Uterus (tissue), 4 donors: ENCODE measurements around the gene GGT5. TPM values are rescaled to one million over a fixed set of nuclear protein-coding genes. Genes with fewer than 3 reads are reported as not detected.
"Not testable (repeated sequence)": the region's sequence is repeated elsewhere in the genome, so short reads cannot be mapped to it uniquely, and the experiment has no call there.

Experiments
- DNase-seq, 2 donors: peaks; one replicate each; pipeline ENCODE4 v3.0.0-alpha.2; 2019 to 2020
- H3K27ac ChIP-seq, 2 donors: fragments of 200-600 bp; sonication (generic); 1 replicate in 1 of 2; 2 replicates in 1 of 2; pipeline ENCODE4 v1.5.1; 2016 to 2018
- H3K27me3 ChIP-seq, 2 donors: fragments of 200-600 bp; sonication (generic); one replicate each; pipeline ENCODE4 v1.5.1; 2018 to 2019; ENCODE audit warnings: control low read depth in 1 of 2
- H3K36me3 ChIP-seq, 2 donors: fragments of 200-600 bp; sonication (generic); one replicate each; pipeline ENCODE4 v1.5.1; 2019; ENCODE audit warnings: control low read depth in 1 of 2
- H3K4me1 ChIP-seq, 2 donors: fragments of 200-600 bp; sonication (generic); one replicate each; pipeline ENCODE4 v1.5.1; 2018 to 2019; ENCODE audit warnings: control low read depth in 1 of 2
- H3K4me3 ChIP-seq, 2 donors: fragments of 200-600 bp; sonication (generic); 1 replicate in 1 of 2; 2 replicates in 1 of 2; pipeline ENCODE4 v1.5.1; 2018 to 2019; ENCODE audit warnings: mild to moderate bottlenecking in 1 of 2
- H3K9me3 ChIP-seq, 2 donors: fragments of 200-600 bp; sonication (generic); one replicate each; pipeline ENCODE4 v1.5.1; 2019; ENCODE audit warnings: control low read depth in 1 of 2
- POLR2A ChIP-seq, 2 donors: fragments of 450-650 bp; IDR thresholded peaks; one replicate each; pipeline ENCODE4 v1.6.1; 2016; ENCODE audit warnings: antibody characterized with exemption in 2 of 2, mild to moderate bottlenecking in 1 of 2, moderate library complexity in 1 of 2
- intact Hi-C: fragments of 100-400 bp; cut with DNase I; formaldehyde crosslinking; loops from one replicate; pipeline ENCODE4 v1.15.1; 2023; ENCODE audit warnings: low total_unique reads
- total RNA-seq, 4 donors: library from RNA; depleted of rRNA in 3 of 4; stranded (reverse); fragments of >200 nt in 3 of 4; gene quantifications; one replicate each; pipeline versions ENCODE4 v1.1.0 to v1.2.4, GENCODE V29; 2014 to 2023
- TF ChIP-seq, protein P1 (sequence below), 4 experiments: fragments of 200-600 bp in 2 of 4; fragments of 450-650 bp in 2 of 4; sonication (generic) in 2 of 4; IDR thresholded peaks; one replicate each; pipeline ENCODE4 v1.5.1; 2016 to 2019; ENCODE audit warnings: antibody characterized with exemption in 4 of 4, mild to moderate bottlenecking in 2 of 4, moderate library complexity in 1 of 4
- donor health status: DM: yes; HTN: yes; CAD: no.

Gene GGT5
- total RNA-seq, 4 donors from 2014 or later = 4.1 to 95.9 (median 54.9) TPM

- H3K4me1 ChIP-seq = peaks cover 0 to 11% of the 10 kb centered on the region in 2 donors
- no peak overlapping the region for H3K4me3 ChIP-seq
- H3K27ac ChIP-seq = no peak overlapping the region
- H3K36me3 ChIP-seq = no peaks in the 10 kb centered on the region
- TF ChIP-seq POLR2A (IDR thresholded peaks at IDR 0.05) = no peak
- TF ChIP-seq, protein P1, sequence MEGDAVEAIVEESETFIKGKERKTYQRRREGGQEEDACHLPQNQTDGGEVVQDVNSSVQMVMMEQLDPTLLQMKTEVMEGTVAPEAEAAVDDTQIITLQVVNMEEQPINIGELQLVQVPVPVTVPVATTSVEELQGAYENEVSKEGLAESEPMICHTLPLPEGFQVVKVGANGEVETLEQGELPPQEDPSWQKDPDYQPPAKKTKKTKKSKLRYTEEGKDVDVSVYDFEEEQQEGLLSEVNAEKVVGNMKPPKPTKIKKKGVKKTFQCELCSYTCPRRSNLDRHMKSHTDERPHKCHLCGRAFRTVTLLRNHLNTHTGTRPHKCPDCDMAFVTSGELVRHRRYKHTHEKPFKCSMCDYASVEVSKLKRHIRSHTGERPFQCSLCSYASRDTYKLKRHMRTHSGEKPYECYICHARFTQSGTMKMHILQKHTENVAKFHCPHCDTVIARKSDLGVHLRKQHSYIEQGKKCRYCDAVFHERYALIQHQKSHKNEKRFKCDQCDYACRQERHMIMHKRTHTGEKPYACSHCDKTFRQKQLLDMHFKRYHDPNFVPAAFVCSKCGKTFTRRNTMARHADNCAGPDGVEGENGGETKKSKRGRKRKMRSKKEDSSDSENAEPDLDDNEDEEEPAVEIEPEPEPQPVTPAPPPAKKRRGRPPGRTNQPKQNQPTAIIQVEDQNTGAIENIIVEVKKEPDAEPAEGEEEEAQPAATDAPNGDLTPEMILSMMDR (IDR thresholded peaks at IDR 0.05) = no peak
- no peaks in the 10 kb centered on the region for H3K9me3 ChIP-seq
- DNase-seq = no peak
- intact Hi-C loops = no loop called here
- no peaks in the 10 kb centered on the region for H3K27me3 ChIP-seq
Observed at GRCh38 chr22:24205438-24206195, 39.3 kb downstream of the GGT5 start.

DNA sequence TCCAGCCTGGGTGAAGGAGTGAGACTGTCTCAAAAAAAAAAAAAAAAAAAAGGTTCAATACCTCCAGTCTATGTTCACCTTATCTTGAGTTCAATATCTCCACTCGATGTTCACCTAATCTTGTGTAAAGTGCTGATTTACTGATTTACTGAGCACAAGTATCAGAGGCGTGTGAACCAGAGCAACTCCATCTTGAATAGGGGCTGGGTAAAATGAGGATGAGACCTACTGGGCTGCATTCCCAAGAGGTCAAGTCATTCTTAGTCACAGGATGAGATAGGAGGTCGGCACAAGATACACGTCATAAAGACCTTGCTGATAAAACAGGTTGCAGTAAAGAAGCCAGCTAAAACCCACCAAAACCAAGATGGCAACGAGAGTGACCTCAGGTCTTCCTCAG is 41.0 kb downstream of the GGT5 start:
- H3K27me3 ChIP-seq, H3K4me3 ChIP-seq, intact Hi-C loops, H3K9me3 ChIP-seq, DNase-seq, H3K36me3 ChIP-seq, H3K27ac ChIP-seq: not testable (repeated sequence)
- H3K4me1 ChIP-seq = peaks cover 0 to 11% of the 10 kb centered on the region in 2 donors

- no peaks in the 10 kb centered on the region for H3K36me3 ChIP-seq
- no peaks in the 10 kb centered on the region for H3K9me3 ChIP-seq
- no peak for TF ChIP-seq POLR2A (IDR thresholded peaks at IDR 0.05)
- H3K27ac ChIP-seq = no peak overlapping the region
- no peaks in the 10 kb centered on the region for H3K4me1 ChIP-seq
- intact Hi-C loops = no loop called here
- H3K27me3 ChIP-seq = no peaks in the 10 kb centered on the region
- DNase-seq = no peak
- no peak overlapping the region for H3K4me3 ChIP-seq
Observed at GRCh38 chr22:24201681-24202614, 42.9 kb downstream of the GGT5 start.

DNA sequence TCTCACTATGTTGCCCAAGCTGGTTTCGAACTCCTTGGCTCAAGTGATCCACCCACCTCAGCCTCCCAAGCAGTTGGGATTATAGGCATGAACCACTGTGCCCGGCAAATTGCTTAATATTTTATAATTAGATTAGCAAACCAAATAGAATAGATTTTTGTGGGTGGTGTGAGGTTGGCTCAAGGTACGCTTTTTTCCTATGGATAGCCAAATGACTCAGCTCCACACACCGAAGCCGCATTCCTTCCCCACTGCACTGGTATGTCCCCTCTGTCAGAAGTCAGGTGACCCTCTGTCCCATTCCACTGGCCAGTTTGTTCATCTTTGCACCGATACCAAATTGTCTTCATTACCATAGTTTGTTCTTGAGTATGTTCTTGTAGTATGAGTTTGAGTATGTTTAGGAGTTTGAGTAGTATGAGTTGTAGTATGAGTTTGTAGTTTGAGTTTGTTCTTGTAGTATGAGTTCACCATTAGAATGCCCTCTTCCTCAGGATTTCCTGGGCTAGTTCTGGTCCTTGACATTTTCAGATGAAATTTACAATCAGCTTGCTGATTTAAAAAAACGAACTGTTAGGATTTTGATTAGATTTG is 44.2 kb downstream of the GGT5 start:
- no peaks in the 10 kb centered on the region for H3K27me3 ChIP-seq
- intact Hi-C loops = no loop called here
- no peaks in the 10 kb centered on the region for H3K9me3 ChIP-seq
- H3K4me3 ChIP-seq = no peak overlapping the region
- H3K27ac ChIP-seq = no peak overlapping the region
- H3K4me1 ChIP-seq = no peaks in the 10 kb centered on the region
- H3K36me3 ChIP-seq = no peaks in the 10 kb centered on the region
- TF ChIP-seq, protein P1 (IDR thresholded peaks at IDR 0.05) = no peak
- DNase-seq = no peak

DNA sequence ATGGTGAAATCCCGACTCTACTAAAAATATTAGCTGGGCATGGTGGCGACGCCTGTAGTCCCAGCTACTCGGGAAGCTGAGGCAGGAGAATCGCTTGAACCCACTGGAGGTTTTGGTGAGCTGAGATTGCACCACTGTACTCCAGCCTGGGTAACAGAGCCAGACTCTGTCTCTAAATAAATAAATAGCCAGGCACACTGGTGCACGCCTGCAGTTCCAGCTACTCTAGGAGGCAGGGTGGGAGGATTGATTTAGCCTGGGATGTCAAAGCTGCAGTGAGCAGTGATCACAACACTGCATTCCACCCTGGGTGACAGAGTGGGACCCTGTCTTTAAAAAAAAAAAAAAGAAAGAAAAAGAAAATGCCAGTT is 46.2 kb downstream of the GGT5 start:
- intact Hi-C loops = no loop called here
- Histone ChIP-seq H3K9me3 (no peaks in the 10 kb centered on the region), H3K27me3 (no peaks in the 10 kb centered on the region), H3K36me3 (no peaks in the 10 kb centered on the region), H3K4me3 (no peak overlapping the region), H3K27ac (no peak overlapping the region), H3K4me1 (no peaks in the 10 kb centered on the region)
- no peak for DNase-seq
- TF ChIP-seq, protein P1 (IDR thresholded peaks at IDR 0.05) = no peak
- no peak for TF ChIP-seq POLR2A (IDR thresholded peaks at IDR 0.05)

- Histone ChIP-seq H3K27ac (no peak overlapping the region), H3K27me3 (no peaks in the 10 kb centered on the region), H3K4me1 (peaks cover 0 to 7% of the 10 kb centered on the region in 2 donors), H3K9me3 (no peaks in the 10 kb centered on the region), H3K36me3 (no peaks in the 10 kb centered on the region), H3K4me3 (no peak overlapping the region)
- TF ChIP-seq POLR2A (IDR thresholded peaks at IDR 0.05) = no peak
- DNase-seq = no peak
- intact Hi-C loops = no loop called here
Observed at GRCh38 chr22:24191893-24192292, 53.0 kb downstream of the GGT5 start.
